HEK293 (cell line): ENCODE results near the gene METTL16.

ENCODE experiments used
- CTCF ChIA-PET: fragments of 350-600 bp; formaldehyde crosslinking; extraction: SDS; loops from one replicate; lab custom pipeline; 2021; ENCODE audit warnings: antibody characterized with exemption; lab: Yijun Ruan, JAX
- POLR2A ChIA-PET: fragments of 300-600 bp; formaldehyde crosslinking; extraction: SDS; loops from one replicate; lab custom pipeline; 2020; ENCODE audit warnings: antibody characterized with exemption, inconsistent platforms; lab: Yijun Ruan, JAX
- H3K27ac ChIP-seq: fragments of 200-500 bp; sonication (Bioruptor generic); 2 replicates; pipeline ENCODE4 v1.5.1; 2014; ENCODE audit warnings: low read depth, low read length, control low read depth, inconsistent platforms; ENCODE audit errors: extremely low read depth
- H3K36me3 ChIP-seq, 2 experiments: fragments of 200-500 bp in 1 of 2; sonication (Bioruptor generic) in 1 of 2; 1 replicate in 1 of 2; 2 replicates in 1 of 2; pipeline ENCODE4 v1.5.1; 2014 to 2017; ENCODE audit warnings: inconsistent platforms in 2 of 2, low read length in 2 of 2; ENCODE audit not compliant: control insufficient read depth in 2 of 2, insufficient read depth in 1 of 2
- H3K4me1 ChIP-seq: fragments of 200-500 bp; sonication (Bioruptor generic); 2 replicates; pipeline ENCODE4 v1.5.1; 2014; ENCODE audit warnings: mild to moderate bottlenecking, low read length, inconsistent platforms; ENCODE audit not compliant: control insufficient read depth, insufficient read depth
- H3K4me3 ChIP-seq: 2 replicates; pipeline ENCODE4 v1.5.1; 2011; ENCODE audit warnings: low read depth, mild to moderate bottlenecking, control low read depth, low read length, moderate library complexity
- H3K9me3 ChIP-seq: fragments of 200-500 bp; sonication (Bioruptor generic); 2 replicates; pipeline ENCODE4 v1.5.1; 2014; ENCODE audit warnings: low read depth, low read length, inconsistent platforms; ENCODE audit not compliant: control insufficient read depth, insufficient read depth
- BCL11B ChIP-seq: fragments of 450-650 bp; formaldehyde crosslinking; IDR thresholded peaks from 2 replicates; pipeline ENCODE4 v1.5.1; 2016; ENCODE audit warnings: low read depth, missing biosample characterization, missing genetic modification characterization
- FEZF1 ChIP-seq: fragments of 450-650 bp; formaldehyde crosslinking; IDR thresholded peaks from 2 replicates; pipeline ENCODE4 v1.5.1; 2016; ENCODE audit warnings: missing biosample characterization, missing genetic modification characterization
- GLIS2 ChIP-seq: fragments of 450-650 bp; formaldehyde crosslinking; IDR thresholded peaks from 2 replicates; pipeline ENCODE4 v1.5.1; 2016; ENCODE audit warnings: missing biosample characterization, missing genetic modification characterization
- HOXC10 ChIP-seq: sonication (generic); formaldehyde crosslinking; IDR thresholded peaks from 2 replicates; pipeline ENCODE4 v1.8.1; 2023; ENCODE audit warnings: mild to moderate bottlenecking, missing genetic modification reagents
- MEIS1 ChIP-seq: sonication (generic); formaldehyde crosslinking; IDR thresholded peaks from 2 replicates; pipeline ENCODE4 v1.8.1; 2022; ENCODE audit warnings: missing genetic modification reagents, mild to moderate bottlenecking, borderline replicate concordance
- MYNN ChIP-seq: fragments of 450-650 bp; formaldehyde crosslinking; IDR thresholded peaks from 2 replicates; pipeline ENCODE4 v1.5.1; 2016; ENCODE audit warnings: missing biosample characterization, missing genetic modification characterization, borderline replicate concordance
- OSR2 ChIP-seq: fragments of 450-650 bp; formaldehyde crosslinking; IDR thresholded peaks from 2 replicates; pipeline ENCODE4 v1.5.1; 2016; ENCODE audit warnings: missing biosample characterization, missing genetic modification characterization
- SCRT2 ChIP-seq: fragments of 450-650 bp; formaldehyde crosslinking; IDR thresholded peaks from 2 replicates; pipeline ENCODE4 v1.5.1; 2016; ENCODE audit warnings: missing biosample characterization, missing genetic modification characterization
- SP3 ChIP-seq: fragments of 450-650 bp; formaldehyde crosslinking; IDR thresholded peaks from 2 replicates; pipeline ENCODE4 v1.5.1; 2016; ENCODE audit warnings: missing biosample characterization, missing genetic modification characterization
- TRIM28 ChIP-seq: IDR thresholded peaks from 2 replicates; pipeline ENCODE4 v1.6.1; 2011; ENCODE audit warnings: low read length, control low read depth, borderline replicate concordance
- WT1 ChIP-seq: fragments of 450-650 bp; formaldehyde crosslinking; IDR thresholded peaks from 2 replicates; pipeline ENCODE4 v1.5.1; 2016; ENCODE audit warnings: missing biosample characterization, missing genetic modification characterization
- ZBTB20 ChIP-seq: fragments of 450-650 bp; formaldehyde crosslinking; IDR thresholded peaks from 2 replicates; pipeline ENCODE4 v1.5.1; 2016; ENCODE audit warnings: missing biosample characterization, missing genetic modification characterization
- ZFP69B ChIP-seq: fragments of 450-650 bp; formaldehyde crosslinking; IDR thresholded peaks from 2 replicates; pipeline ENCODE4 v1.5.1; 2016; ENCODE audit warnings: missing biosample characterization, missing genetic modification characterization
- ZNF133 ChIP-seq: fragments of 450-650 bp; formaldehyde crosslinking; IDR thresholded peaks from 2 replicates; pipeline ENCODE4 v1.5.1; 2016; ENCODE audit warnings: missing biosample characterization, missing genetic modification characterization
- ZNF248 ChIP-seq: fragments of 450-650 bp; formaldehyde crosslinking; IDR thresholded peaks from 2 replicates; pipeline ENCODE4 v1.5.1; 2017; ENCODE audit warnings: missing biosample characterization, missing genetic modification characterization
- ZNF404 ChIP-seq: fragments of 450-650 bp; formaldehyde crosslinking; IDR thresholded peaks from 2 replicates; pipeline ENCODE4 v1.5.1; 2017; ENCODE audit warnings: missing biosample characterization, missing genetic modification characterization
- ZNF549 ChIP-seq: fragments of 450-650 bp; IDR thresholded peaks from 2 replicates; pipeline ENCODE4 v1.5.1; 2018; ENCODE audit warnings: missing biosample characterization, missing genetic modification characterization, mild to moderate bottlenecking, inconsistent platforms, moderate library complexity
- ZNF571 ChIP-seq: fragments of 450-650 bp; formaldehyde crosslinking; IDR thresholded peaks from 2 replicates; pipeline ENCODE4 v1.5.0; 2017; ENCODE audit warnings: missing biosample characterization, missing genetic modification characterization
- ZNF610 ChIP-seq: fragments of 450-650 bp; formaldehyde crosslinking; IDR thresholded peaks from 2 replicates; pipeline ENCODE4 v1.5.1; 2016; ENCODE audit warnings: missing biosample characterization, missing genetic modification characterization, borderline replicate concordance
- TF ChIP-seq, protein P1 (sequence below): fragments of 450-650 bp; formaldehyde crosslinking; IDR thresholded peaks from 2 replicates; pipeline ENCODE4 v1.5.0; 2017; ENCODE audit warnings: missing biosample characterization, missing genetic modification characterization, borderline replicate concordance
- TF ChIP-seq, protein P2 (sequence below): sonication (generic); formaldehyde crosslinking; IDR thresholded peaks from 2 replicates; pipeline ENCODE4 v1.8.1; 2022; ENCODE audit warnings: mild to moderate bottlenecking, moderate library complexity, missing genetic modification reagents
- TF ChIP-seq, protein P3 (sequence below): fragments of 450-650 bp; formaldehyde crosslinking; IDR thresholded peaks from 2 replicates; pipeline ENCODE4 v1.5.1; 2017; ENCODE audit warnings: missing biosample characterization, missing genetic modification characterization
- TF ChIP-seq, protein P4 (sequence below): fragments of 450-650 bp; formaldehyde crosslinking; IDR thresholded peaks from 2 replicates; pipeline ENCODE4 v1.5.1; 2017; ENCODE audit warnings: missing biosample characterization, mild to moderate bottlenecking, missing genetic modification characterization, moderate library complexity
- TF ChIP-seq, protein P5 (sequence below): fragments of 450-650 bp; formaldehyde crosslinking; IDR thresholded peaks from 2 replicates; pipeline ENCODE4 v1.5.1; 2016; ENCODE audit warnings: missing biosample characterization, missing genetic modification characterization

Gene METTL16

DNA sequence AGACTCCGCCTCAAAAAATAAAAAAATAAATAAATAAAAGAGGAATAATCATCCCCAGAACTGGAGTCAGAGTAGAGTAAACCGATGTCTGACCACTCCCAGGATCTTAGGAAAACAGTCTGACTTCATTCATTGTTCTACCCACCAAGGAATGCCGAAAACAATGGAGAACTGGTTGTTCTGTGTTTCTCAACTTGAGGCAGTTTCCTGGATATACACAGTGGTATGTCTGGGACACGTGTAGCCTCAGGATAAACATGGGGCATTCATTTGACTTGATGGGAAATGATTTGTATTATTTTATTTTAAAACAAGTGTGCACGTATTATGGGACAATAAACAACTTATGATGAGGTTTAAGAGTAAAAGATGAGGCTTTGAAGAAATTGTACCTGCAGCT, 49.0 kb upstream of the METTL16 start:
- H3K4me1 ChIP-seq: no peaks in the 10 kb centered on the region
- H3K36me3 ChIP-seq: no peaks in the 10 kb centered on the region
- CTCF ChIA-PET: interaction anchor here (0.7 kb wide), 1 partner anchor 103 kb away, joined by 3 read pairs; no protein-coding TSS in a partner anchor
- POLR2A ChIA-PET: no interaction called here
- no peaks in the 10 kb centered on the region for H3K9me3 ChIP-seq
- H3K4me3 ChIP-seq: no peak overlapping the region
- TF ChIP-seq, protein P1, sequence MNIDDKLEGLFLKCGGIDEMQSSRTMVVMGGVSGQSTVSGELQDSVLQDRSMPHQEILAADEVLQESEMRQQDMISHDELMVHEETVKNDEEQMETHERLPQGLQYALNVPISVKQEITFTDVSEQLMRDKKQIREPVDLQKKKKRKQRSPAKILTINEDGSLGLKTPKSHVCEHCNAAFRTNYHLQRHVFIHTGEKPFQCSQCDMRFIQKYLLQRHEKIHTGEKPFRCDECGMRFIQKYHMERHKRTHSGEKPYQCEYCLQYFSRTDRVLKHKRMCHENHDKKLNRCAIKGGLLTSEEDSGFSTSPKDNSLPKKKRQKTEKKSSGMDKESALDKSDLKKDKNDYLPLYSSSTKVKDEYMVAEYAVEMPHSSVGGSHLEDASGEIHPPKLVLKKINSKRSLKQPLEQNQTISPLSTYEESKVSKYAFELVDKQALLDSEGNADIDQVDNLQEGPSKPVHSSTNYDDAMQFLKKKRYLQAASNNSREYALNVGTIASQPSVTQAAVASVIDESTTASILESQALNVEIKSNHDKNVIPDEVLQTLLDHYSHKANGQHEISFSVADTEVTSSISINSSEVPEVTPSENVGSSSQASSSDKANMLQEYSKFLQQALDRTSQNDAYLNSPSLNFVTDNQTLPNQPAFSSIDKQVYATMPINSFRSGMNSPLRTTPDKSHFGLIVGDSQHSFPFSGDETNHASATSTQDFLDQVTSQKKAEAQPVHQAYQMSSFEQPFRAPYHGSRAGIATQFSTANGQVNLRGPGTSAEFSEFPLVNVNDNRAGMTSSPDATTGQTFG: no peak
- TF ChIP-seq MEIS1 (CRISPR knock-in tag) (no peak), SP3 (no peak), ZBTB20 (no peak), ZNF549 (tag by site-specific recombination) (no peak)
- TF ChIP-seq, protein P2, sequence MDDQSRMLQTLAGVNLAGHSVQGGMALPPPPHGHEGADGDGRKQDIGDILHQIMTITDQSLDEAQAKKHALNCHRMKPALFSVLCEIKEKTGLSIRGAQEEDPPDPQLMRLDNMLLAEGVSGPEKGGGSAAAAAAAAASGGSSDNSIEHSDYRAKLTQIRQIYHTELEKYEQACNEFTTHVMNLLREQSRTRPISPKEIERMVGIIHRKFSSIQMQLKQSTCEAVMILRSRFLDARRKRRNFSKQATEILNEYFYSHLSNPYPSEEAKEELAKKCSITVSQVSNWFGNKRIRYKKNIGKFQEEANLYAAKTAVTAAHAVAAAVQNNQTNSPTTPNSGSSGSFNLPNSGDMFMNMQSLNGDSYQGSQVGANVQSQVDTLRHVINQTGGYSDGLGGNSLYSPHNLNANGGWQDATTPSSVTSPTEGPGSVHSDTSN (CRISPR knock-in tag): no peak
- TF ChIP-seq, protein P3, sequence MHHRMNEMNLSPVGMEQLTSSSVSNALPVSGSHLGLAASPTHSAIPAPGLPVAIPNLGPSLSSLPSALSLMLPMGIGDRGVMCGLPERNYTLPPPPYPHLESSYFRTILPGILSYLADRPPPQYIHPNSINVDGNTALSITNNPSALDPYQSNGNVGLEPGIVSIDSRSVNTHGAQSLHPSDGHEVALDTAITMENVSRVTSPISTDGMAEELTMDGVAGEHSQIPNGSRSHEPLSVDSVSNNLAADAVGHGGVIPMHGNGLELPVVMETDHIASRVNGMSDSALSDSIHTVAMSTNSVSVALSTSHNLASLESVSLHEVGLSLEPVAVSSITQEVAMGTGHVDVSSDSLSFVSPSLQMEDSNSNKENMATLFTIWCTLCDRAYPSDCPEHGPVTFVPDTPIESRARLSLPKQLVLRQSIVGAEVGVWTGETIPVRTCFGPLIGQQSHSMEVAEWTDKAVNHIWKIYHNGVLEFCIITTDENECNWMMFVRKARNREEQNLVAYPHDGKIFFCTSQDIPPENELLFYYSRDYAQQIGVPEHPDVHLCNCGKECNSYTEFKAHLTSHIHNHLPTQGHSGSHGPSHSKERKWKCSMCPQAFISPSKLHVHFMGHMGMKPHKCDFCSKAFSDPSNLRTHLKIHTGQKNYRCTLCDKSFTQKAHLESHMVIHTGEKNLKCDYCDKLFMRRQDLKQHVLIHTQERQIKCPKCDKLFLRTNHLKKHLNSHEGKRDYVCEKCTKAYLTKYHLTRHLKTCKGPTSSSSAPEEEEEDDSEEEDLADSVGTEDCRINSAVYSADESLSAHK: no peak
- no peak overlapping the region for H3K27ac ChIP-seq

DNA sequence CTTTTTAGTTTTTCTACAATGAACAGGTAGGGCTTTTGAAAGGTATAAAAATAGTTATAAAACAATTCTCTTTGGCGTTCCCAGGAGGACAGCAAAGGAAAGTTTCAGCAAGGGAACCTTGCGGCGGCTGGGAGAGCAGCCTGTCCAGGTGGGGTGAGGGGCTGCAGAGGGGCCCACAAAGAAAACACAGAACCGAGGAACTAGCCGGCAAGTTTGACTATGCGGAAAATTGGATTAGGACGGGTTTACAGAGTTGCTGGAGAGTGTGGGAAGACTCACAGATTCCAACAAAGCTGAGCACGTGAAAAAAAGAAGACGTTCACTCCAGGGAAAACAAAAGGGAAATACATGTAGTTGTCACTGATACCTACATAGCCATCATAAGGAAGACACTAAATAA, 40.2 kb upstream of the METTL16 start:
- TF ChIP-seq, protein P4, sequence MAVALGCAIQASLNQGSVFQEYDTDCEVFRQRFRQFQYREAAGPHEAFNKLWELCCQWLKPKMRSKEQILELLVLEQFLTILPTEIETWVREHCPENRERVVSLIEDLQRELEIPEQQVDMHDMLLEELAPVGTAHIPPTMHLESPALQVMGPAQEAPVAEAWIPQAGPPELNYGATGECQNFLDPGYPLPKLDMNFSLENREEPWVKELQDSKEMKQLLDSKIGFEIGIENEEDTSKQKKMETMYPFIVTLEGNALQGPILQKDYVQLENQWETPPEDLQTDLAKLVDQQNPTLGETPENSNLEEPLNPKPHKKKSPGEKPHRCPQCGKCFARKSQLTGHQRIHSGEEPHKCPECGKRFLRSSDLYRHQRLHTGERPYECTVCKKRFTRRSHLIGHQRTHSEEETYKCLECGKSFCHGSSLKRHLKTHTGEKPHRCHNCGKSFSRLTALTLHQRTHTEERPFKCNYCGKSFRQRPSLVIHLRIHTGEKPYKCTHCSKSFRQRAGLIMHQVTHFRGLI (tag by site-specific recombination): no peak
- TF ChIP-seq SCRT2: no peak
- no peak for TF ChIP-seq FEZF1
- no peak for TF ChIP-seq TRIM28
- no peak for TF ChIP-seq ZNF133 (tag by site-specific recombination)
- TF ChIP-seq, protein P5, sequence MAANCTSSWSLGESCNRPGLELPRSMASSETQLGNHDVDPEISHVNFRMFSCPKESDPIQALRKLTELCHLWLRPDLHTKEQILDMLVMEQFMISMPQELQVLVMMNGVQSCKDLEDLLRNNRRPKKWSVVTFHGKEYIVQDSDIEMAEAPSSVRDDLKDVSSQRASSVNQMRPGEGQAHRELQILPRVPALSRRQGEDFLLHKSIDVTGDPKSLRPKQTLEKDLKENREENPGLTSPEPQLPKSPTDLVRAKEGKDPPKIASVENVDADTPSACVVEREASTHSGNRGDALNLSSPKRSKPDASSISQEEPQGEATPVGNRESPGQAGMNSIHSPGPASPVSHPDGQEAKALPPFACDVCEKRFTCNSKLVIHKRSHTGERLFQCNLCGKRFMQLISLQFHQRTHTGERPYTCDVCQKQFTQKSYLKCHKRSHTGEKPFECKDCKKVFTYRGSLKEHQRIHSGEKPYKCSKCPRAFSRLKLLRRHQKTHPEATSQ (tag by site-specific recombination): no peak
- no peak for TF ChIP-seq MYNN
- TF ChIP-seq ZNF610 (tag by site-specific recombination): no peak
- TF ChIP-seq ZNF571 (tag by site-specific recombination): no peak
- no peak for TF ChIP-seq HOXC10 (CRISPR knock-in tag)
- TF ChIP-seq ZNF404 (tag by site-specific recombination): no peak
- no peak for TF ChIP-seq ZNF248 (tag by site-specific recombination)
- TF ChIP-seq ZFP69B (tag by site-specific recombination): no peak
- TF ChIP-seq WT1 (tag by site-specific recombination): no peak
- TF ChIP-seq BCL11B (tag by site-specific recombination): no peak
- TF ChIP-seq GLIS2: no peak
- TF ChIP-seq OSR2 (tag by site-specific recombination): no peak
- Histone ChIP-seq H3K9me3 (no peaks in the 10 kb centered on the region), H3K4me1 (no peaks in the 10 kb centered on the region), H3K36me3 (no peaks in the 10 kb centered on the region), H3K27ac (no peak overlapping the region), H3K4me3 (no peak overlapping the region)
- POLR2A ChIA-PET: interaction anchor here (0.7 kb wide), 2 partner anchors 41 to 472 kb away, joined by 3 read pairs; no protein-coding TSS in a partner anchor
- CTCF ChIA-PET: interaction anchor here (0.6 to 1.1 kb wide), 2 partner anchors 199 to 218 kb away, joined by 3 read pairs; no protein-coding TSS in a partner anchor
